IMR-90 (cell line): ENCODE data around the gene ZMIZ2. TPM values are rescaled to one million over a fixed set of nuclear protein-coding genes. Genes with fewer than 3 reads are reported as not detected.

Source experiments
- ATAC-seq: fragments of 200-7000 bp; cut with Tn5 transposase; 2 replicates; pipeline ENCODE4 v1.9.1; 2020; ENCODE audit warnings: low read depth, mild to moderate bottlenecking, moderate library complexity
- BruUV-seq: library from RNA; stranded (reverse); fragments of 400-500 nt; replicated peaks from 2 replicates; lab custom pipeline; 2021; lab: Mats Ljungman, UMichigan
- CTCF ChIA-PET: fragments of 300-600 bp; formaldehyde crosslinking; extraction: SDS; loops from one replicate; lab custom pipeline; 2021; ENCODE audit warnings: antibody characterized with exemption; lab: Yijun Ruan, JAX
- POLR2A ChIA-PET: fragments of 300-600 bp; sonication (Branson Sonifier 250); formaldehyde crosslinking; loops from one replicate; lab custom pipeline; 2022; ENCODE audit warnings: antibody characterized with exemption; ENCODE audit not compliant: unreplicated experiment; lab: Charles Lee
- DNase-seq: peaks from one replicate; pipeline ENCODE4 v3.0.0; 2013
- H2AFZ ChIP-seq: replicated peaks from 2 replicates; pipeline ENCODE3; 2013; ENCODE audit warnings: low read length, mild to moderate bottlenecking; ENCODE audit not compliant: poor library complexity
- H2AK5ac ChIP-seq: 2 replicates; pipeline ENCODE4 v1.6.1; 2013; ENCODE audit warnings: low read depth, low read length, inconsistent platforms
- H2AK9ac ChIP-seq: replicated peaks from 2 replicates; pipeline ENCODE3; 2013; ENCODE audit warnings: mild to moderate bottlenecking, low read depth, low read length, moderate library complexity; ENCODE audit not compliant: poor library complexity
- H2BK120ac ChIP-seq: 2 replicates; pipeline ENCODE4 v1.6.1; 2013; ENCODE audit warnings: low read depth, low read length, inconsistent platforms
- H2BK15ac ChIP-seq: 3 replicates; pipeline ENCODE4 v1.6.1; 2013; ENCODE audit warnings: low read depth, low read length, inconsistent platforms
- H2BK20ac ChIP-seq: 2 replicates; pipeline ENCODE4 v1.6.1; 2013; ENCODE audit warnings: low read depth, mild to moderate bottlenecking, inconsistent platforms, low read length, moderate library complexity
- H2BK5ac ChIP-seq: 2 replicates; pipeline ENCODE4 v1.6.1; 2013; ENCODE audit warnings: mild to moderate bottlenecking, low read depth, low read length, inconsistent platforms; ENCODE audit not compliant: poor library complexity, severe bottlenecking
- H3K14ac ChIP-seq: replicated peaks from 2 replicates; pipeline ENCODE4 v1.6.1; 2013; ENCODE audit warnings: low read depth, low read length, inconsistent platforms
- H3K18ac ChIP-seq: 2 replicates; pipeline ENCODE4 v1.6.1; 2013; ENCODE audit warnings: low read depth, low read length, control low read depth
- H3K23ac ChIP-seq: 2 replicates; pipeline ENCODE4 v1.6.1; 2013; ENCODE audit warnings: low read depth, low read length, inconsistent platforms
- H3K27ac ChIP-seq: 2 replicates; pipeline ENCODE4 v1.5.1; 2013; ENCODE audit warnings: mild to moderate bottlenecking, control low read depth, low read length; ENCODE audit not compliant: insufficient read depth
- H3K27me3 ChIP-seq: 2 replicates; pipeline ENCODE4 v1.6.1; 2013; ENCODE audit warnings: low read length; ENCODE audit not compliant: control insufficient read depth, insufficient read depth
- H3K36me3 ChIP-seq: 2 replicates; pipeline ENCODE4 v1.6.1; 2013; ENCODE audit warnings: low read length, mixed read lengths; ENCODE audit not compliant: control insufficient read depth, insufficient read depth
- H3K4ac ChIP-seq: 2 replicates; pipeline ENCODE4 v1.6.1; 2013; ENCODE audit warnings: low read depth, low read length, inconsistent platforms
- H3K4me1 ChIP-seq: 2 replicates; pipeline ENCODE4 v1.6.1; 2013; ENCODE audit warnings: low read length, mixed read lengths; ENCODE audit not compliant: control insufficient read depth, insufficient read depth
- H3K4me2 ChIP-seq: 2 replicates; pipeline ENCODE4 v1.6.1; 2013; ENCODE audit warnings: low read depth, mild to moderate bottlenecking, control low read depth, low read length, moderate library complexity
- H3K4me3 ChIP-seq: 2 replicates; pipeline ENCODE4 v1.5.1; 2013; ENCODE audit warnings: low read depth, mild to moderate bottlenecking, control low read depth, low read length, moderate library complexity; ENCODE audit not compliant: insufficient read depth
- H3K56ac ChIP-seq: 2 replicates; pipeline ENCODE4 v1.6.1; 2013; ENCODE audit warnings: low read length, inconsistent platforms; ENCODE audit not compliant: insufficient read depth; ENCODE audit errors: extremely low read depth
- H3K79me1 ChIP-seq, 2 experiments: 2 replicates each; pipeline ENCODE4 v1.6.1; 2013; ENCODE audit warnings: low read length in 2 of 2, inconsistent platforms in 1 of 2, low read depth in 1 of 2
- H3K9ac ChIP-seq: 2 replicates; pipeline ENCODE4 v1.6.1; 2013; ENCODE audit warnings: low read depth, low read length, control low read depth
- H3K9me1 ChIP-seq: 2 replicates; pipeline ENCODE4 v1.6.1; 2013; ENCODE audit warnings: low read length, inconsistent platforms; ENCODE audit not compliant: insufficient read depth
- H3K9me3 ChIP-seq: 2 replicates; pipeline ENCODE4 v1.6.1; 2013; ENCODE audit warnings: low read length; ENCODE audit not compliant: control insufficient read depth, insufficient read depth
- H4K20me1 ChIP-seq: 2 replicates; pipeline ENCODE4 v1.6.1; 2013; ENCODE audit warnings: low read length, inconsistent platforms; ENCODE audit not compliant: insufficient read depth
- H4K5ac ChIP-seq: 2 replicates; pipeline ENCODE4 v1.6.1; 2013; ENCODE audit warnings: mild to moderate bottlenecking, low read depth, low read length, control low read depth
- H4K8ac ChIP-seq, 2 experiments: 2 replicates each; pipeline ENCODE4 v1.6.1; 2013; ENCODE audit warnings: low read depth in 2 of 2, low read length in 2 of 2, control low read depth in 1 of 2, inconsistent platforms in 1 of 2
- H4K91ac ChIP-seq: 2 replicates; pipeline ENCODE4 v1.6.1; 2013; ENCODE audit warnings: low read depth, low read length, inconsistent platforms; ENCODE audit not compliant: insufficient read depth
- BHLHE40 ChIP-seq: fragments of 150-350 bp; IDR thresholded peaks from 2 replicates; pipeline ENCODE4 v1.6.1; 2016; ENCODE audit warnings: mild to moderate bottlenecking, low read depth, low read length
- CEBPB ChIP-seq: IDR thresholded peaks from 2 replicates; pipeline ENCODE4 v1.6.1; 2012; ENCODE audit warnings: low read depth, low read length, improper control_type of control experiment
- CHD1 ChIP-seq: IDR thresholded peaks from 2 replicates; pipeline ENCODE4 v1.6.1; 2012; ENCODE audit warnings: low read depth, low read length, improper control_type of control experiment
- ELK1 ChIP-seq: fragments of 150-350 bp; IDR thresholded peaks from 2 replicates; pipeline ENCODE4 v1.6.1; 2016; ENCODE audit warnings: low read depth, mild to moderate bottlenecking, low read length, moderate library complexity, borderline replicate concordance
- FOS ChIP-seq: fragments of 150-350 bp; IDR thresholded peaks from 2 replicates; pipeline ENCODE4 v1.6.1; 2016; ENCODE audit warnings: low read depth, low read length
- MAFK ChIP-seq: IDR thresholded peaks from 2 replicates; pipeline ENCODE4 v1.6.1; 2012; ENCODE audit warnings: low read depth, low read length, improper control_type of control experiment
- MAZ ChIP-seq: IDR thresholded peaks from 2 replicates; pipeline ENCODE4 v1.6.1; 2012; ENCODE audit warnings: low read depth, mild to moderate bottlenecking, low read length, improper control_type of control experiment, moderate library complexity, borderline replicate concordance
- MXI1 ChIP-seq: IDR thresholded peaks from 2 replicates; pipeline ENCODE4 v1.6.1; 2012; ENCODE audit warnings: low read depth, mild to moderate bottlenecking, low read length, moderate library complexity, borderline replicate concordance
- NFE2L2 ChIP-seq: fragments of 150-350 bp; IDR thresholded peaks from 2 replicates; pipeline ENCODE4 v1.6.1; 2016; ENCODE audit warnings: low read depth, mild to moderate bottlenecking, low read length
- POLR2A ChIP-seq: IDR thresholded peaks from 2 replicates; pipeline ENCODE4 v1.6.1; 2012; ENCODE audit warnings: mild to moderate bottlenecking, low read depth, low read length
- RCOR1 ChIP-seq: IDR thresholded peaks from 2 replicates; pipeline ENCODE4 v1.6.1; 2012; ENCODE audit warnings: mild to moderate bottlenecking, low read length, improper control_type of control experiment; ENCODE audit not compliant: insufficient replicate concordance
- RFX5 ChIP-seq: IDR thresholded peaks from 2 replicates; pipeline ENCODE4 v1.8.0; 2012; ENCODE audit warnings: low read depth, mild to moderate bottlenecking, low read length, moderate library complexity
- SMC3 ChIP-seq: fragments of 150-350 bp; IDR thresholded peaks from 2 replicates; pipeline ENCODE4 v1.6.1; 2016; ENCODE audit warnings: low read depth, mild to moderate bottlenecking, antibody characterized with exemption, low read length, moderate library complexity
- USF2 ChIP-seq: fragments of 150-350 bp; IDR thresholded peaks from 2 replicates; pipeline ENCODE4 v1.6.1; 2017; ENCODE audit warnings: mild to moderate bottlenecking, antibody characterized with exemption, low read length, low read depth
- WGBS, 2 experiments: methylation state at CpG; one replicate each; pipeline versions ENCODE4 v1.1.5 to v1.1.7; 2013; ENCODE audit warnings: missing lambda C conversion rate in 2 of 2; ENCODE audit not compliant: insufficient read length in 1 of 2; ENCODE audit errors: extremely low coverage in 2 of 2; 5-methylcytosine and 5-hydroxymethylcytosine counted together
- dilution Hi-C: fragments of 300-500 bp; cut with HindIII; formaldehyde crosslinking; loops from one replicate; pipeline ENCODE4 v1.14.3; 2018; ENCODE audit warnings: low sequenced_read_pairs; ENCODE audit not compliant: unreplicated experiment
- in situ Hi-C: fragments of 300-500 bp; cut with MboI; formaldehyde crosslinking; loops from 3 replicates; pipeline ENCODE4 v1.14.3; 2019; ENCODE audit warnings: low sequenced_read_pairs, inconsistent platforms, mixed read lengths
- intact Hi-C: fragments of 100-400 bp; cut with micrococcal nuclease; formaldehyde crosslinking; loops from 2 replicates; pipeline ENCODE4 v1.10.0; 2022
- polyA plus RNA-seq, 3 experiments: library from polyadenylated mRNA; depleted of rRNA; stranded (reverse); fragments of >200 nt; gene quantifications; 2 replicates each; pipeline ENCODE4 v1.2.3, GENCODE V29; 2012; ENCODE audit warnings: low replicate concordance in 1 of 3
- total RNA-seq: library from RNA; depleted of rRNA; stranded (reverse); fragments of >200 nt; gene quantifications from 2 replicates; pipeline ENCODE4 v1.2.3, GENCODE V29; 2012
- TF ChIP-seq, protein P1 (sequence below): conservative IDR thresholded peaks from 2 replicates; pipeline ENCODE4 v1.5.1; 2012; ENCODE audit warnings: mild to moderate bottlenecking, low read depth, low read length, improper control_type of control experiment

Gene ZMIZ2
- total and polyA plus RNA-seq, 2 of the 4 experiments (the other 2 are of a cell fraction): 3.0 to 24.0 TPM

DNA sequence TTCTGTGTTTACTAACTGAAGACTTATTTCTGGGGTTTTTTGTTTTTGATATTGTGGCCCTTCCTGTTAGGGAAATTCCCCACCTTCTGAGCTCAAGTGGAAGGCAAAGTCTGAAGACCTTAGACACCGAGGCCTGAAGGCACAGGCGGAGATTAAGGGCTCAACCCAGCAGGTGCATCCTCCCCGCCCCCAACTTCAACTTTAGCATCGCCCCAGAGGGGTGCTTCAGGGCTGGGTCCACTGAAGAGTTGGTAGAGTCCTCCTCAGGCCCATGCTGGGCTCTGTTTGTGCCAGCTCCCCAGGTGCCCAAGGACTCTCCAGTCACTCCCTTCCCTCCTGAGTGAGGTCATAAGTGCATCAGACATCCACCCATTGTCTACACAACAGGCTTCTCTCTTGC, 38.4 kb downstream of the ZMIZ2 start:
- ATAC-seq: no peak

More for the DNA sequence above, 38.4 kb downstream of the ZMIZ2 start:
- H4K5ac ChIP-seq: no peak overlapping the region
- no peak overlapping the region for H3K14ac ChIP-seq
- no peak for DNase-seq
- no peak overlapping the region for H2AFZ ChIP-seq
- no peak overlapping the region for H2BK15ac ChIP-seq
- peaks cover 2% of the 10 kb centered on the region; the same call in 1 of the 2 replicates for H3K27me3 ChIP-seq
- no peak overlapping the region for H2AK5ac ChIP-seq
- no peak overlapping the region for H3K23ac ChIP-seq
- no peak overlapping the region for H3K4ac ChIP-seq
- H3K9me1 ChIP-seq: peaks cover 3% of the 10 kb centered on the region; the same call in 1 of the 2 replicates
- H2BK120ac ChIP-seq: no peak overlapping the region
- WGBS, 2 experiments: 67% methylated on average over 1 of the region's 4 CpGs; no CpG with 5 or more reads in 1 of the 2 experiments
- H4K91ac ChIP-seq: no peak overlapping the region
- no peak overlapping the region for H3K4me3 ChIP-seq
- H4K8ac ChIP-seq: no peak overlapping the region
- no peak for TF ChIP-seq BHLHE40
- TF ChIP-seq POLR2A: no peak
- no peak for TF ChIP-seq USF2
- no peak for TF ChIP-seq RCOR1
- no peak for TF ChIP-seq MXI1
- no peak for TF ChIP-seq MAZ
- no peak for TF ChIP-seq RFX5
- TF ChIP-seq CEBPB: no peak
- TF ChIP-seq, protein P1, sequence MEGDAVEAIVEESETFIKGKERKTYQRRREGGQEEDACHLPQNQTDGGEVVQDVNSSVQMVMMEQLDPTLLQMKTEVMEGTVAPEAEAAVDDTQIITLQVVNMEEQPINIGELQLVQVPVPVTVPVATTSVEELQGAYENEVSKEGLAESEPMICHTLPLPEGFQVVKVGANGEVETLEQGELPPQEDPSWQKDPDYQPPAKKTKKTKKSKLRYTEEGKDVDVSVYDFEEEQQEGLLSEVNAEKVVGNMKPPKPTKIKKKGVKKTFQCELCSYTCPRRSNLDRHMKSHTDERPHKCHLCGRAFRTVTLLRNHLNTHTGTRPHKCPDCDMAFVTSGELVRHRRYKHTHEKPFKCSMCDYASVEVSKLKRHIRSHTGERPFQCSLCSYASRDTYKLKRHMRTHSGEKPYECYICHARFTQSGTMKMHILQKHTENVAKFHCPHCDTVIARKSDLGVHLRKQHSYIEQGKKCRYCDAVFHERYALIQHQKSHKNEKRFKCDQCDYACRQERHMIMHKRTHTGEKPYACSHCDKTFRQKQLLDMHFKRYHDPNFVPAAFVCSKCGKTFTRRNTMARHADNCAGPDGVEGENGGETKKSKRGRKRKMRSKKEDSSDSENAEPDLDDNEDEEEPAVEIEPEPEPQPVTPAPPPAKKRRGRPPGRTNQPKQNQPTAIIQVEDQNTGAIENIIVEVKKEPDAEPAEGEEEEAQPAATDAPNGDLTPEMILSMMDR: no peak
- no peak for TF ChIP-seq NFE2L2
- TF ChIP-seq FOS: no peak
- no peak for TF ChIP-seq MAFK
- TF ChIP-seq CHD1: no peak
- TF ChIP-seq ELK1: no peak
- TF ChIP-seq SMC3: no peak
- H2BK5ac ChIP-seq: no peak overlapping the region
- no peaks in the 10 kb centered on the region for H3K36me3 ChIP-seq
- dilution Hi-C loops: no loop called here
- no peak overlapping the region for H2BK20ac ChIP-seq
- H3K4me1 ChIP-seq: peaks cover 5% of the 10 kb centered on the region
- H3K79me1 ChIP-seq: no peaks in the 10 kb centered on the region
- H3K56ac ChIP-seq: no peak overlapping the region
- H4K20me1 ChIP-seq: no peaks in the 10 kb centered on the region
- intact Hi-C loops: no loop called here
- CTCF ChIA-PET: no interaction called here
- no peak overlapping the region for H2AK9ac ChIP-seq
- peaks cover 6% of the 10 kb centered on the region for H3K9me3 ChIP-seq
- BruUV-seq: no TSS peak
- H3K18ac ChIP-seq: no peak overlapping the region
- H3K27ac ChIP-seq: no peak overlapping the region
- H3K9ac ChIP-seq: no peak overlapping the region
- no peak overlapping the region for H3K4me2 ChIP-seq
- in situ Hi-C loops: no loop called here
- POLR2A ChIA-PET: no interaction called here
